NCI-H82 (cell line): Measurements from ENCODE around the gene MFSD8.
A peak's percentile ranks its signal among the peaks of the same experiment; 100 is the strongest.
"Not testable (repeated sequence)": the region's sequence is repeated elsewhere in the genome, so short reads cannot be mapped to it uniquely, and the experiment has no call there.

Experiments
- DNase-seq: peaks from one replicate; lab custom pipeline; 2025; lab: John Stamatoyannopoulos, UW

MFSD8 gene, protein sequence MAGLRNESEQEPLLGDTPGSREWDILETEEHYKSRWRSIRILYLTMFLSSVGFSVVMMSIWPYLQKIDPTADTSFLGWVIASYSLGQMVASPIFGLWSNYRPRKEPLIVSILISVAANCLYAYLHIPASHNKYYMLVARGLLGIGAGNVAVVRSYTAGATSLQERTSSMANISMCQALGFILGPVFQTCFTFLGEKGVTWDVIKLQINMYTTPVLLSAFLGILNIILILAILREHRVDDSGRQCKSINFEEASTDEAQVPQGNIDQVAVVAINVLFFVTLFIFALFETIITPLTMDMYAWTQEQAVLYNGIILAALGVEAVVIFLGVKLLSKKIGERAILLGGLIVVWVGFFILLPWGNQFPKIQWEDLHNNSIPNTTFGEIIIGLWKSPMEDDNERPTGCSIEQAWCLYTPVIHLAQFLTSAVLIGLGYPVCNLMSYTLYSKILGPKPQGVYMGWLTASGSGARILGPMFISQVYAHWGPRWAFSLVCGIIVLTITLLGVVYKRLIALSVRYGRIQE

GRCh38 chr4:127965062-127965802 lies at the start of gene MFSD8, which contains the start of gene ABHD18:
MFSD8 (minus strand) TSS chr4:127965173; CDS start chr4:127965133, 40 bp downstream.
ABHD18 (plus strand) TSS chr4:127965406; CDS start chr4:127982956, 17,550 bp downstream.
- peak; percentile 98 for DNase-seq

GRCh38 chr4:128009428-128009827 lies 44.5 kb upstream of the MFSD8 start:
- DNase-seq = no peak

GRCh38 chr4:128006592-128006991 lies 41.6 kb upstream of the MFSD8 start:
- no peak for DNase-seq

- DNase-seq = peak; percentile 79
Measured at GRCh38 chr4:127997534-127998388, 32.8 kb upstream of the MFSD8 start.

DNA sequence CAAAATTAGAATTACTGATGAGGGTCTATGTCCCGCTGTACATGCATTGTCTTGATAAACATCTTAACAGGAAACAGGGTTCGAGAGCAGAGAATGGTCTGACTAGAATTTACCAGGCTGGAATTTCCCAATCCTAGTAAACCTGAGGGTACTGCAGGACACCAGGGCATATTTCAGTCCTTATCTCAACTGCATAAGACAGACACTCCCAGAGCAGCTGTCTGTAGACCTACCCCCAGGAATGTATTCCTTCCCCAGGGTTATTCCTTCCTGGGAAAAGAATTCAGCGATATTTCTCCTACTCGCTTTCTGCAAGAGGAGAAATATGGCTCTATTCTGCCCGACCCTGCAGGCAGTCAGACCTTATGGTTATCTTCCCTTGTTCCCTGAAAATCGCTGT lies 31.5 kb upstream of the MFSD8 start:
- DNase-seq = peak; percentile 20

DNA sequence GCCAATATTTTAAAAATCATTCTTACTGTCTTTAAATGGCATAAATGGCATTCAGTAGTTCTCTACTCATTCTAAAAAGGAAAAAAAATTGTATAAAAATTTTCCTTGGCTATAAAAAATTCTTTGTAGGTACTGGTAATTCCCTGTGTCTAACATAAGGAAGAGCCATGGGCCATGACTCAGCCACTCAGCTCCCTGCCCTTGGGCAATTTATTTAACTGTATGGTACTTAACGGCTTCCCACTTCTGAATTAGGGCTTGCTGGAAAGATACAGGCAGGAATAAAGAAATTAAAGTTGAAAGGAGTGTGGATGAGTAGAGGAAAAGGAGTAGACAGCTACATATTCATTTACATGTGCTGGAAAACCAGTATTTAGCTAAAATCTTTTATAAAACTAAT lies 30.8 kb upstream of the MFSD8 start:
- no peak for DNase-seq

DNA sequence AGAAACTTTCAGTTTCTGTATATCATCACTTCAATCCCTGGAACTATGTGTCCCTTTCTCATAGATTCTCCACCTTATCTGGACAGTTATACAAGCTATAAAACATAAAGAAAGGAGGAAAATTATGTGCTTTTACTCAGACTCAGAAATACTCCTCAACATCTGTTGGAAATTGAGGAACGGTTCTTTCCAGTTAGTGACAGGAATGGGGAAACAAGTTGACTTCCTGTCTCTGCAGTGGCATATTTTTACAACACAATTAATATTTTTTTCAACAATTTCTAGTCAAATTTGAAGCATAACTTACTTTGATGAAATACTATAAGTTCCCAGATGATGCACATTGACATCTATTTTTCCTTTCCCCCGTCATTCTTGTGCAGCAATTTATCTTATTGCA lies 28.2 kb upstream of the MFSD8 start:
- DNase-seq = no peak

- DNase-seq = no peak
Measured at GRCh38 chr4:127988638-127989037, 23.7 kb upstream of the MFSD8 start.

DNA sequence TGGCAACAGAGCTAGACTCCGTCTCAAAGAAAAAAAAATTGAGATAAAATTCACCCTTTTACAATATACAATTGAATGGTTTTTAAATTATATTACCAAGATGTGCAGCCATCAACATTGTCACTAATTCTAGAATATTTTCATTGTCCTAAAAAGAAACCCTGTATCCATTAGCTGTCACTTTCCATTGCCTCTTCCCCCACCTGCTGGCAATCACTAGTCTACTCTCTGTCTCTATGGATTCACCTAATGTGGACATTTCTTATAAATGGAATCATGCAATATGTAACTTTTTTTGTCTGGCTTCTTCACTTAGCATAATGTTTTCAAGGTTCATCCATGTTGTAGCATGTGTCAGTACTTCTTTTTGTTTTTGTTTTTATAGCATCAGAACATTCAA lies 21.0 kb upstream of the MFSD8 start:
- DNase-seq = peak; percentile 1

GRCh38 chr4:127982445-127982844 lies 17.5 kb upstream of the MFSD8 start:
- no peak for DNase-seq

DNA sequence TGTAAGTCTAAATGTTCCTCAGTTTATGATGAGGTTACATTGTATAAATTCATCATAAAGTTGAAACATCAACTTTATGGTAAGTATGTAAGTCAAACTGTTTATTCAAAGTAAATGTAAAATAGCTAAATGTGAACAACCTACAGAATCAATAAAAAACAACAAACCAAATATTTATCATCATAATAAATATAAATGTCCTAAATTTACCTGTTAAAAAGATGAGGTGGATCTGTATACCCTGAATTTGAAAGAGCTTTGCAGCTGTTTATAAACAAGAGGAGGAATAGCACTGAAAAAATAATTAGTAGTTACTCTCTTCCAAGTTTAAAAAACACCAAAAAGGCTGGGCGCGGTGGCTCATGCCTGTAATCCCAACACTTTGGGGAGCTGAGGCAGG lies 14.0 kb upstream of the MFSD8 start:
- no peak for DNase-seq

DNA sequence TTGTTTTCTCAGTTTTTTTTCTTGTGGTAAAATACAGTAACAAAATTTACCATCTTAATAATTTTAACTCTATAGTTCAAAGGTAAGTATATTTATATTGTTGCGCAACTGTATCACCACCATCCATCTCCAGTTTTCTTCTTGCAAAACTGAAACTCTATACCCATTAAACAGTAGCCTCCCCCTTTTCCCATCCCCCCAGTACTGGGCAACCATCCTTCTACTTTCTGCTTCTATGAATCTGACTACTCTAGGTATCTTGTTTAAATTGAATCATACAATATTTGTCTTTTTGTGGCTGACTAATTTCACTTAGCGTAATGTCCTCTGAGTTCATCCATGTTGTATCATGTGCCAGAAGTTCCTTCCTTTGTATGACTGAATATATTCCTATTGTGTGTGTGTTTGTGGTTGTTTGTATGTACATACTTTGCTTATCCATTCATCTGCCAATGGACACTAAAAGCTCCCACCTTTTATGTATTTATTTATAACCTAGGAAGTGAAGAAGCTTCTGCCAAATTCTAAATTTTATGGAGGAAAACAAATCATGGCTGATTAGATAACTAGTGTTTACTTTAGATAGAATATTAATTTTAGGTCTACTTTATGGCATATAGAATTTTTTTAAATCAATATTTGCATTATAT lies 10.3 kb upstream of the MFSD8 start:
- DNase-seq = no peak

DNA sequence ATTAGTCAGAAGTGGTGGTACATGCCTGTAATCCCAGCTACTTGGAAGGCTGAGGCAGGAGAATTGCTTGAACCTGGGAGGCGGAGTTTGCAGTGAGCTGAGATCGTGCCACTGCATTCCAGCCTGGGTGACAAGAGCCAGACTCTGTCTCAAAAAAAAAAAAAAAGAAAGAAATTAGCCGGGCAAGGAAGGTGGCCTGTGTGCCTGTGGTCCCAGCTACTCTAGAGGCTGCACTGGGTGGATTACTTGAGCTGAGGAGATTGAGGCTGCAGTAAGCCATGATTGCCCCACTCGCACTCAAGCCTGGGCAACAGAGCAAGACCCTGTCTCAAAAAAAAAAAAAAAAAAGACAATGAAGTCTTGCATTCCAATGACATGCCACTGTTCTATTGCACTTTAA lies 6.0 kb upstream of the MFSD8 start:
- not testable (repeated sequence) for DNase-seq

DNA sequence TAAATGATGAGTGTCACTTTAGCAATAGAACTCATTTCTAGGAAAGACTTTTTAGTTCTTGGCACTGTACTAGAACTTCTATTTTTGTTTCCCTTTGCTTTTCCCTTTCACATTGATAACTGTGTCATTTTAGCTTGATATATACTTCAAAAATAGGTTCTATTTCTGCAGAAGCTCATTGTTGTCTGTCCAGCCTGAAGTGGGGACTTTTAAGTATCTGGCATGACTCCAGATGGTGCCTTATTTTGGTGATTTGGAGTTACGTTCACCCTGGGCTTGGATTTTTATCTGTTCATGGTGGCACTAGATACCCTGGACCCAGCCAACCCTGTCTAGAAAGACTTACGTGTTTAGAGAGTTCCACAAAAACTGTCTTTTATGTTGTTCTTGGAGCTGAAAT lies 3.6 kb upstream of the MFSD8 start:
- no peak for DNase-seq

DNA sequence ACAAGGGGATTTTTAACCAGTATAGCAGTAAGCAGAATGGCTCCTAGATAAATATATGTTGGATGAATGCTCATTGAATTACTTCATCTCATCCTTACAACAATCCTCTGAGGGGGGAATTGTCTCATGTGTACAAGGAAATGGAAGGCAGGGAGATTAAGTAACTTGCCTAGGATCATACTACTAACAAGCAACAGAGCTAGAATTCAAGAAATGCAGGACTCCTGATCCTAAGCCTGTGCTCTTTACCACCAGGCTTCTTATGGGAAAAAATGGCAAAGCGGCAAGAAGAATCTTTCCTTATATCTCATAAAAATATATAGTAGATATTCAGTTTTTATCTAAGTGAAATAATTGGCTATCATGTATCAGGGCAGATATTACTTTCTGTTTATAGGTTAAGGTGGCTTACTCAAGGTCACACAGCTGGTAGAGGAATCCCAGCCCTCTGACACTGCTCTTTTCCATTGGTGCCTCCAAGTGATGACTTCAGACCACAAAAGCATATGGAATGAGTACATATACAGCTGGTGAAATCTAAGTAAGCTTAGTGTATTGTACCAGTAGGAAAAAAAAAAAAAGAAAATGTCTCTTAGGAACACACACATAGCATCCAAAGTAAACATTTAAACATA lies 2.3 kb upstream of the MFSD8 start:
- peak; percentile 1 for DNase-seq

- DNase-seq = peak; percentile 62
Measured at GRCh38 chr4:127965803-127966175, 816 bp upstream of the MFSD8 start.

DNA sequence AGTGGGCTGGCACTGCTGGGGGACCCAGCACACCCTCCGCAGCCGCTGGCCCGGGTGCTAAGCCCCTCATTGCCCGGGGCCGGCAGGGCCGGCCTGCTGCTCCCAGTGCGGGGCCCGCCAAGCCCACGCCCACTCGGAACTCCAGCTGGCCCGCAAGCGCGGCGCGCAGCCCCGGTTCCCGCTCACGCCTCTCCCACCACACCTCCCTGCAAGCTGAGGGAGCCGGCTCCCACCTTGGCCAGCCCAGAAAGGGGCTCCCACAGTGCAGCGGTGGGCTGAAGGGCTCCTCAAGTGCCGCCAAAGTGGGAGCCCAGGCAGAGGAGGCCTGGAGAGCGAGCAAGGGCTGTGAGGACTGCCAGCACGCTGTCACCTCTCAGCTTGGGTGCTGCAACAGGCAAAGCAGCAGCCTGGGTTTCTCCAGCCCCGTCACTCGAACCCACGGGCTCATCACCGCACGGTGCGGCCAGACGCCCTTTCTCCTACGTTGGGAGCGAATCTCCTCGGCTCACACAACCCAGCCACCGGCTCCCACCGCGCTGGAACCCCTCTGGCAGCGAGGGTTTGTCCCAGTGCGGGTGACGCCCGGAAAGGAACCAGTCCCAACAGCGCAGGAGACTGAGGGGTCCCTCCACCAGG lies 429 bp downstream of the MFSD8 start:
- peak; percentile 72 for DNase-seq

GRCh38 chr4:127963633-127964398 lies 1.2 kb downstream of the MFSD8 start:
- DNase-seq = not testable (repeated sequence)

DNA sequence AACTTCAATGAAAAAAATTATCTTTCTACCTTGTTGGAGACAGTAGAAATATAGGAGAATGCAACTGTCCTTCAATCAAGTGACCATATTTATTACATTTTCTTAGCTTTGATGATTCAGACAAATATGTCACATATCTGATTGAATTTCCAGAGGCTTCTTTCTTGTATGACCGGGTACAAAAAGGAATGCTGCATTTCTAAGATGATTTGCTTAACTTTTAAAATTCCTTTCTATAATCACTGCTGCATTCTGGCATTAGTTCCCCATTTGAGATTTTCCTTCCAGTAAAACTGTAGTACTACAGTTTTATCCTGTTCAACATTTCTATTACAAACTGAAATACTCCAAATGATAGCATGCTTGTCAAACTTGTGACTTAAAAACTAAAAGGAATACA lies 5.2 kb downstream of the MFSD8 start:
- no peak for DNase-seq

- no peak for DNase-seq
Measured at GRCh38 chr4:127957105-127957504, 7.9 kb downstream of the MFSD8 start.
